ENCODE results near the gene TKTL1. TPM values are rescaled to one million over a fixed set of nuclear protein-coding genes. Genes with fewer than 3 reads are reported as not detected.

TKTL1 gene
- total RNA-seq, 1 experiment from 2014 or later, result not detected

DNA sequence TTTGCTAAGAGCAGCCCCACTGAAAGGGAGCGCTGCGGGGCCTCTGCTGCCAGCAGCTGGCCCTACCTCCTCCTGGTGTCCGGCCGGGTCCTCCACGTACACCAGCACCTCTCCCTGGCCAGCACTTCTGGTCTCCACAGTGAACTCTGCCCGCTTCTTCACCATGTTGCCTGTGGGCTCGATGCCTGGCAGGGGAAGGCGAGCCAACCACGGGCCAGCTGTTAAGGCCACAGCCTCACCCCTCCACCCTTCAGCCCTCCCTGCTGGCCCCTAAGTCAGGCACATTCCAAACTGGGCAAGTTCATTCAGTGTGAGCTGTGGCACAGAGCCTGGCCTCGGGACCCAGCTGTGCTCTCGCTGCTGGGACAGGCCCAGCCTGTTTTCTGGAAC, 71.1 kb downstream of the TKTL1 start:
- Histone ChIP-seq H3K27me3 (ENCODE audit: insufficient read depth, low read depth) (no peaks in the 10 kb centered on the region), H3K27ac (no peak overlapping the region), H3K9me2 (ENCODE audit: insufficient read depth) (no peaks in the 10 kb centered on the region), H4K20me1 (ENCODE audit: insufficient read depth) (no peaks in the 10 kb centered on the region), H3K4me1 (replicated peaks; ENCODE audit: insufficient read depth) (no peaks in the 10 kb centered on the region), H3K4me3 (no peak overlapping the region), H2AFZ (no peak overlapping the region), H3K9me3 (ENCODE audit: insufficient read depth, low read depth) (no peaks in the 10 kb centered on the region), H3F3A (ENCODE audit: insufficient read depth, low read depth) (no peaks in the 10 kb centered on the region; the same call in 1 of the 2 replicates), H3K79me2 (ENCODE audit: low read depth) (peaks cover 35% of the 10 kb centered on the region), H3K4me2 (no peak overlapping the region), H3K36me3 (ENCODE audit: low read depth) (no peaks in the 10 kb centered on the region)
- no TSS peak for BruUV-seq (replicated peaks)
- intact Hi-C loops (cut with micrococcal nuclease; ENCODE audit: unreplicated experiment), result no loop called here
- TF ChIP-seq, protein P1, sequence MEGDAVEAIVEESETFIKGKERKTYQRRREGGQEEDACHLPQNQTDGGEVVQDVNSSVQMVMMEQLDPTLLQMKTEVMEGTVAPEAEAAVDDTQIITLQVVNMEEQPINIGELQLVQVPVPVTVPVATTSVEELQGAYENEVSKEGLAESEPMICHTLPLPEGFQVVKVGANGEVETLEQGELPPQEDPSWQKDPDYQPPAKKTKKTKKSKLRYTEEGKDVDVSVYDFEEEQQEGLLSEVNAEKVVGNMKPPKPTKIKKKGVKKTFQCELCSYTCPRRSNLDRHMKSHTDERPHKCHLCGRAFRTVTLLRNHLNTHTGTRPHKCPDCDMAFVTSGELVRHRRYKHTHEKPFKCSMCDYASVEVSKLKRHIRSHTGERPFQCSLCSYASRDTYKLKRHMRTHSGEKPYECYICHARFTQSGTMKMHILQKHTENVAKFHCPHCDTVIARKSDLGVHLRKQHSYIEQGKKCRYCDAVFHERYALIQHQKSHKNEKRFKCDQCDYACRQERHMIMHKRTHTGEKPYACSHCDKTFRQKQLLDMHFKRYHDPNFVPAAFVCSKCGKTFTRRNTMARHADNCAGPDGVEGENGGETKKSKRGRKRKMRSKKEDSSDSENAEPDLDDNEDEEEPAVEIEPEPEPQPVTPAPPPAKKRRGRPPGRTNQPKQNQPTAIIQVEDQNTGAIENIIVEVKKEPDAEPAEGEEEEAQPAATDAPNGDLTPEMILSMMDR (conservative IDR thresholded peaks at IDR 0.05), result no peak
- TF ChIP-seq EZH2 (IDR thresholded peaks at IDR 0.05; ENCODE audit: low read depth), result no peak
- DNase-seq, result no peak
- ChIA-PET POLR2A (ENCODE audit: unreplicated experiment) (no interaction called here), CTCF (no interaction called here)

DNA sequence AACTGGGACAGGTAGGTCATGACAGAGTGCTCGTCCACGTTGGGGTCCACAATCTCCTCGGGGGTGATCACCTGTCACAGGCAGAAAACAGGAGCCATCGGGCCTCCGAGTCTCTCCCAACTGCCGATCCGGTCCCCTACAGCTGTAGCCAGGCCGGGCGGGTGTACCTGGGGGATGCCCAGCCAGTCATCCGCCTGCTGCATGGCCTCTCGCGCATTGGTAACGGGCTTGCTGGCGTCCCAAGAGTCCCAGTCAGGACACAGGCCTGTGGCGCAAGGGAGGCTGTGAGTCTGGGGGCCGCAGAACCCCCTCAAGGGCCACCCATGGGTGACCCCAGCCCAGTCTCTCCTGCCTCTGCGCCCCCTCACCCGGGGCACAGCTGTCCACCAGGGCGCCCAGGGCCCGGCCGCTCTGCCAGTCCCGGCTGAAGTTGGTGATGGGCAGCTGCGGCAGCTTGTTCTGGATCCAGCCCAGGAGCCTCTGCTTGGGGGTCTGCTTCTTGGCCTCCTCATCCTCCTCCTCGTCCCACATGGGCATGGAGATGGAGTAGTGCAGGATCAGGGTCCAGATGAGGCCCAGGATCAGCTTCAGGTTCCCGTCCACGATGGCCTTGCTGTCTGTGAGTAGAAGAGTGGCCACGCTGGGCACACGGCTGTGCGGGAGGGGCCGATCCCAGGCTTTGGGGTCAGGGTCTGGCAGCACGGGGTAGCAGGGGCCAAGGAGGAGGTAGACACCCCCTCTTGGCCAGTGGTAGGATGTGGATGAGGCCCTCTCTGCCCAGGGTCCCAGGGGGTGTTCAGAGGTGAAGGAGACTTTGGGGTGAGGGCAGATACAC, 72.1 kb downstream of the TKTL1 start:
- H3K27me3 ChIP-seq (ENCODE audit: insufficient read depth, low read depth), result no peaks in the 10 kb centered on the region
- ChIA-PET POLR2A (ENCODE audit: unreplicated experiment) (no interaction called here), CTCF (interaction anchor here (0.6 kb wide), 1 partner anchor 164 kb away, joined by 6 read pairs; no protein-coding TSS in a partner anchor)
- H3K4me2 ChIP-seq, result peak overlapping the region; percentile 70; the same call in 1 of the 2 replicates
- intact Hi-C loops (cut with micrococcal nuclease; ENCODE audit: unreplicated experiment), result loop anchor here (2.0 kb wide), 1 partner anchor 643 kb away; the partner anchor contains the start of genes ABCD1 and BCAP31
- H2AFZ ChIP-seq, result no peak overlapping the region
- no peaks in the 10 kb centered on the region; the same call in 1 of the 2 replicates for H3F3A ChIP-seq (ENCODE audit: insufficient read depth, low read depth)
- no peak overlapping the region for H3K4me3 ChIP-seq
- no peaks in the 10 kb centered on the region for H3K9me2 ChIP-seq (ENCODE audit: insufficient read depth)
- H4K20me1 ChIP-seq (ENCODE audit: insufficient read depth), result no peaks in the 10 kb centered on the region
- H3K36me3 ChIP-seq (ENCODE audit: low read depth), result no peaks in the 10 kb centered on the region
- no TSS peak for BruUV-seq (replicated peaks)
- no peaks in the 10 kb centered on the region for H3K4me1 ChIP-seq (replicated peaks; ENCODE audit: insufficient read depth)
- no peak for DNase-seq
- H3K9me3 ChIP-seq (ENCODE audit: insufficient read depth, low read depth), result no peaks in the 10 kb centered on the region
- H3K27ac ChIP-seq, result 0 out of 2 replicates have a peak overlapping the region, but pooled peaks have one; percentile 23
- TF ChIP-seq, protein P1 (conservative IDR thresholded peaks at IDR 0.05), result no peak
- TF ChIP-seq EZH2 (IDR thresholded peaks at IDR 0.05; ENCODE audit: low read depth), result no peak
- H3K79me2 ChIP-seq (ENCODE audit: low read depth), result peaks cover 35% of the 10 kb centered on the region

DNA sequence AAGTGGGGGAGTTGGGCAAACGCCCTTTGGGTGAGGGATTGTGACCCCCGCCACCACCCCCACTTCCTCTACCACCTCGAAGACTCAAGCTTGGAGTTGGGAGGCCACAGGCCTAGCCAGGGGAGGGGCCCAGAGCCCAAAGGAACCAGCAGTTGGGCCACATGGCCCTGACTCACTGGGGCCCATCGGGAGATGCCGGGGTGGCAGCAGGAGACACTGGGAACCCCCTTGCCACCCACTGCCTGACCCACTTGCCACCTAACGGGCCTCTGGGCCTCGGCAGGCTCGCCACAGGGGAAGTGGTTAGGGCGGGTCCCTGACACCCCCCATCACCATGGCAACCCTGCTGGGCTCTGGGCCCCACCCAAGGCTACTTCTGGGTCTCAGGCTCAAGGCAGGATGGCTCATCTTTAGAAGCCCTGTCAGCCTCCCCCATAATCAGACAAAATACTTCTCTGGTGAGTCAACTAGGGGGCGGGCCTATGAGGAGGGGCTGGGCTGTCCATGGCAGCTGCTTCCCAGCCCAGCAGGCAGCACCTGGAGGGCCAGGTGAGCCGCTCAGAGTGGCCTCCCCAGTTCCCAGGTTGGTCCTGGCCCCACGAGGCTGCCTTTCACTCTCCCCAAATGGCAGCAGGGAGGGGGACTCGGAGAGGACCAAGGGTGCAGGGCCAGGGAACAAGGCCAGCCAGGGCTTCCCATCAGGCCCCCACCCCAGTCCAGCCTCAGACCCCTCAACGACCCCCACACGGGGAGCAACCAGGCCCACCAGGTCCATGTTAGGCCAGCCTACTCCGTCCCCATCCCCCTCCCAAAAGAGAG, 73.2 kb downstream of the TKTL1 start:
- H3K9me2 ChIP-seq (ENCODE audit: insufficient read depth), result no peaks in the 10 kb centered on the region
- peak overlapping the region; percentile 89 for H3K27ac ChIP-seq
- ChIA-PET CTCF (interaction anchor here (0.5 kb wide), 1 partner anchor 248 kb away, joined by 4 read pairs; no protein-coding TSS in a partner anchor), POLR2A (ENCODE audit: unreplicated experiment) (interaction anchor here (0.5 to 1.1 kb wide), 12 partner anchors 17 to 570 kb away, joined by 4 to 14 read pairs (median 7); no protein-coding TSS in a partner anchor)
- peaks cover 35% of the 10 kb centered on the region for H3K79me2 ChIP-seq (ENCODE audit: low read depth)
- DNase-seq, result peak; percentile 79 to 94
- H3K4me2 ChIP-seq, result peak overlapping the region; percentile 70
- H3K4me3 ChIP-seq, result peak overlapping the region; percentile 56; the same call in 1 of the 2 replicates
- H3F3A ChIP-seq (ENCODE audit: insufficient read depth, low read depth), result no peaks in the 10 kb centered on the region; the same call in 1 of the 2 replicates
- no peaks in the 10 kb centered on the region; the same call in 1 of the 2 replicates for H3K4me1 ChIP-seq (replicated peaks; ENCODE audit: insufficient read depth)
- no peak overlapping the region for H2AFZ ChIP-seq
- no TSS peak for BruUV-seq (replicated peaks)
- intact Hi-C loops (cut with micrococcal nuclease; ENCODE audit: unreplicated experiment), result loop anchor here (1.0 to 2.0 kb wide), 2 partner anchors 9 to 644 kb away; partner anchors contain the start of genes ABCD1 and BCAP31
- no peaks in the 10 kb centered on the region for H3K9me3 ChIP-seq (ENCODE audit: insufficient read depth, low read depth)
- TF ChIP-seq EZH2 (IDR thresholded peaks at IDR 0.05; ENCODE audit: low read depth), result no peak
- TF ChIP-seq, protein P1 (conservative IDR thresholded peaks at IDR 0.05), result no peak
- no peaks in the 10 kb centered on the region for H3K36me3 ChIP-seq (ENCODE audit: low read depth)
- no peaks in the 10 kb centered on the region for H3K27me3 ChIP-seq (ENCODE audit: insufficient read depth, low read depth)
- no peaks in the 10 kb centered on the region for H4K20me1 ChIP-seq (ENCODE audit: insufficient read depth)

All from PC-9 (cell line).